ENCODE data around the gene MYO9B. TPM values are rescaled to one million over a fixed set of nuclear protein-coding genes. Genes with fewer than 3 reads are reported as not detected.

The MYO9B gene
- total RNA-seq, 3 donors from 2014 or later (not counting 1 experiment from before 2014, with no cell fraction given) = 321 to 378 (median 365) TPM

DNA sequence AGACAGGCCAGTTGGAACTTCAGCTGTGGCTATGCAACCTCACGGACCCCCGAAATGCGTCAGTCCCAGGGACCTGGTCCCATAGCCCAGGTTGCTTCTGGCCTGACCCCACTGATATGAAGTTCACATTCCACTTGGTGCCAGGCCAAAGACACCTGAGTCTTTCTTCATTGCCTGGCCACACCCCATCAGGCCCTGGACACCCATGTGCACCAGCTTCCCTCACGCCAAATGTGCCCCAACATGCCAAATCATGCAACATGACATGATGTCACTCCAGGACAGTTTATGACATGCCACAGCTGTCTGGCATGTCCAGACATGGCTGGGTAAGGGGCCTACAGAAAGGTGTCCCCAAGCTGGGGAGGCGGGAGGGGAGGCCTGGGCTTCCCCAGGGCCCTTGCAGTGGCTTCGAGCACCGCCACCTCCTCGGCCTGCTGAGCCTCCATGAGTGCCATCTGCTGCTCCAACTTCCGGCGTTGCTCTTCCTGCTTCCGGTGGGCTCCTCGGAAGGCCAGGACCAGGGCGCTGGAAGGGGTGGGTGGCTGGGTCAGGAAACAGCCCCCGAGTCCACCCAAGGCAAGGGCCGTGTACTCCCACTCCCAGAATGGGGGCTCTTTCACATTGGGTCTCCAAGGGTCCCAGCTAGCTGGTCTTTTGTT, 174.4 kb downstream of the MYO9B start:
- no peaks in the 10 kb centered on the region for H3K9me3 ChIP-seq (ENCODE audit: control insufficient read depth, insufficient read depth, low read length)
- H3K36me3 ChIP-seq (ENCODE audit: control insufficient read depth, insufficient read depth, low read length) = no peaks in the 10 kb centered on the region
- Mint-ChIP-seq H3K4me1 (peaks cover 0 to 16% of the 10 kb centered on the region in 2 donors), H3K27ac (no peak overlapping the region), H3K4me3 (no peak overlapping the region), H3K36me3 (no peaks in the 10 kb centered on the region), H3K27me3 (ENCODE audit: low read depth in 2 of 2) (no peaks in the 10 kb centered on the region), H3K9me3 (no peaks in the 10 kb centered on the region)
- no peaks in the 10 kb centered on the region for H3K27me3 ChIP-seq (ENCODE audit: control insufficient read depth, insufficient read depth, low read length)
- intact Hi-C loops (cut with micrococcal nuclease) = no loop called here
- DNase-seq (no peak), ATAC-seq (no peak)
- WGBS (ENCODE audit: insufficient coverage) = 89% methylated on average over 15 of the region's 15 CpGs
- H3K4me3 ChIP-seq (ENCODE audit: low read length) = no peak overlapping the region
- TF ChIP-seq, protein P1, sequence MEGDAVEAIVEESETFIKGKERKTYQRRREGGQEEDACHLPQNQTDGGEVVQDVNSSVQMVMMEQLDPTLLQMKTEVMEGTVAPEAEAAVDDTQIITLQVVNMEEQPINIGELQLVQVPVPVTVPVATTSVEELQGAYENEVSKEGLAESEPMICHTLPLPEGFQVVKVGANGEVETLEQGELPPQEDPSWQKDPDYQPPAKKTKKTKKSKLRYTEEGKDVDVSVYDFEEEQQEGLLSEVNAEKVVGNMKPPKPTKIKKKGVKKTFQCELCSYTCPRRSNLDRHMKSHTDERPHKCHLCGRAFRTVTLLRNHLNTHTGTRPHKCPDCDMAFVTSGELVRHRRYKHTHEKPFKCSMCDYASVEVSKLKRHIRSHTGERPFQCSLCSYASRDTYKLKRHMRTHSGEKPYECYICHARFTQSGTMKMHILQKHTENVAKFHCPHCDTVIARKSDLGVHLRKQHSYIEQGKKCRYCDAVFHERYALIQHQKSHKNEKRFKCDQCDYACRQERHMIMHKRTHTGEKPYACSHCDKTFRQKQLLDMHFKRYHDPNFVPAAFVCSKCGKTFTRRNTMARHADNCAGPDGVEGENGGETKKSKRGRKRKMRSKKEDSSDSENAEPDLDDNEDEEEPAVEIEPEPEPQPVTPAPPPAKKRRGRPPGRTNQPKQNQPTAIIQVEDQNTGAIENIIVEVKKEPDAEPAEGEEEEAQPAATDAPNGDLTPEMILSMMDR (IDR thresholded peaks at IDR 0.05) = no peak
- no peak overlapping the region for H3K27ac ChIP-seq (ENCODE audit: low read length)
- peaks cover 11% of the 10 kb centered on the region for H3K4me1 ChIP-seq (ENCODE audit: control insufficient read depth, insufficient read depth, low read length)

DNA sequence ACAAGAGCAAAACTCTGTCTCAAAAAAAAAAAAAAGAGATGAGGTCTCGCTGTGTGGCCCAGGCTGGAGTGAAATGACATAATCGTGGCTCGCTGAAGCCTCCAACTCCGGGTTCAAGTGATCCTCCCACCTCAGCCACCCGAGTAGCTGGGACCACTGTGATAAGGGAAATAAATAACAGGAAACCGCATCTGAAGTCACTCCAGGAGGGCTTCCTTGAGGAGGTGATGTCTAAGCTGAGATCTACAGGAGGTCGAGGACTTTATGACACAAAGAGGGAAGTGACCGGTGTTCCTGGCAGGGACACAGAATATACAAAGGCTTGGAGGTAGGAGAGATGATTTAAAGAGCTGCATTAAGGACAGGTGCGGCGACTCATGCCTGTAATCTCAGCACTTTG, 179.1 kb downstream of the MYO9B start:
- Mint-ChIP-seq H3K4me1 (no peaks in the 10 kb centered on the region), H3K27ac (no peak overlapping the region), H3K27me3 (ENCODE audit: low read depth in 2 of 2) (no peaks in the 10 kb centered on the region), H3K9me3 (no peaks in the 10 kb centered on the region), H3K36me3 (no peaks in the 10 kb centered on the region), H3K4me3 (no peak overlapping the region)
- H3K4me1 ChIP-seq (ENCODE audit: control insufficient read depth, insufficient read depth, low read length) = no peaks in the 10 kb centered on the region
- H3K4me3 ChIP-seq (ENCODE audit: low read length) = no peak overlapping the region
- no peaks in the 10 kb centered on the region for H3K9me3 ChIP-seq (ENCODE audit: control insufficient read depth, insufficient read depth, low read length)
- H3K27me3 ChIP-seq (ENCODE audit: control insufficient read depth, insufficient read depth, low read length) = no peaks in the 10 kb centered on the region
- WGBS (ENCODE audit: insufficient coverage) = 84% methylated on average over 10 of the region's 10 CpGs
- intact Hi-C loops (cut with micrococcal nuclease) = no loop called here
- no peak for ATAC-seq
- TF ChIP-seq, protein P1 (IDR thresholded peaks at IDR 0.05) = no peak
- no peaks in the 10 kb centered on the region for H3K36me3 ChIP-seq (ENCODE audit: control insufficient read depth, insufficient read depth, low read length)
- H3K27ac ChIP-seq (ENCODE audit: low read length) = no peak overlapping the region
- no peak for DNase-seq

DNA sequence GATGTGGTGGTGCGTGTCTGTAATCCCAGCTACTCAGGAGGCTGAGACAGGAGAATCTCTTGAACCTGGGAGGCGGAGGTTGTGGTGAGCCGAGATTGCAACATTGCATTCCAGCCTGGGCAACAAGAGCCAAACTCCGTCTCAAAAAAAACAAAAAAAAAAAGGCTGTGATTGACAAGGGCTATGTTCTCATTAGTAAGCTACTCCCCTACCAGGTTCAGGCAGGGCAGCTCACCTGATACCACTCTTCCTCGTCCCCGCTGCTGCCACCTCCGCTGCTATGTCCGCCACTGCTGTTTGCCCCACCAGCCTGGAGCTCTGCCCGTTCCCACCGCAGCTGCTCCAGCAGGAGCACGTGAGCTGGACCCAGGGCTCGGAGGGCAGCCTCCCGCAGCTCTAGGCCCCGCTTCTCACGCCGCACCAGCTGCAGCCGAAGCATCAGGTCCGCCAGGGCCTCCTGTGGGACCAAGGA, 179.6 kb downstream of the MYO9B start:
- no peaks in the 10 kb centered on the region for H3K36me3 ChIP-seq (ENCODE audit: control insufficient read depth, insufficient read depth, low read length)
- TF ChIP-seq, protein P1 (IDR thresholded peaks at IDR 0.05) = no peak
- H3K4me3 Mint-ChIP-seq = no peak overlapping the region
- H3K27me3 Mint-ChIP-seq (ENCODE audit: low read depth in 2 of 2) = no peaks in the 10 kb centered on the region
- H3K27me3 ChIP-seq (ENCODE audit: control insufficient read depth, insufficient read depth, low read length) = no peaks in the 10 kb centered on the region
- no peaks in the 10 kb centered on the region for H3K36me3 Mint-ChIP-seq
- no peak for ATAC-seq
- intact Hi-C loops (cut with micrococcal nuclease) = no loop called here
- no peak overlapping the region for H3K4me3 ChIP-seq (ENCODE audit: low read length)
- no peaks in the 10 kb centered on the region for H3K4me1 Mint-ChIP-seq
- DNase-seq = no peak
- H3K27ac Mint-ChIP-seq = no peak overlapping the region
- no peaks in the 10 kb centered on the region for H3K4me1 ChIP-seq (ENCODE audit: control insufficient read depth, insufficient read depth, low read length)
- no peaks in the 10 kb centered on the region for H3K9me3 Mint-ChIP-seq
- H3K27ac ChIP-seq (ENCODE audit: low read length) = no peak overlapping the region
- WGBS (ENCODE audit: insufficient coverage) = 91% methylated on average over 18 of the region's 18 CpGs
- no peaks in the 10 kb centered on the region for H3K9me3 ChIP-seq (ENCODE audit: control insufficient read depth, insufficient read depth, low read length)

DNA sequence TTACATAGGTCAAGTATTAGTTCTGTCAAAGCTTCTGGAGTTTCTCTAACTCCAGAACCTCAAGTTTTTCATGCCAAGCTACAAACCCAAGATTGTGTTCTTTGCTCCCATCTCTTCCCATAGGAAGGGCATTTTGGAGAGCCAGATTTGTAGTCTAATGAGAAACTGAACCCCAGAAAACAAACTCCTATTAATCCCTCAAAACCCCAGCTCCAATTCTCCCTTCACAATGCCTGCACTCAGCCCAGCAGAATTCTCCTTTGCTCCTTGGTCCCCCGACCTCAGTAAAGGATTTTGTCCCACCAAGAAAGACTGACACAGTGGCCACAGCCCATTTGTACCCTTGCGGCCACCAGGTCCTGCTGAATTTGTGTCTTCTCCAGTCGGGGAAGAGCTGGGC, 180.6 kb downstream of the MYO9B start:
- H3K4me1 Mint-ChIP-seq = peaks cover 6% of the 10 kb centered on the region in 2 donors
- no peaks in the 10 kb centered on the region for H3K9me3 ChIP-seq (ENCODE audit: control insufficient read depth, insufficient read depth, low read length)
- H3K27me3 ChIP-seq (ENCODE audit: control insufficient read depth, insufficient read depth, low read length) = no peaks in the 10 kb centered on the region
- no peak for DNase-seq
- ATAC-seq = no peak
- H3K4me3 Mint-ChIP-seq = no peak overlapping the region
- H3K4me3 ChIP-seq (ENCODE audit: low read length) = no peak overlapping the region
- no peaks in the 10 kb centered on the region for H3K36me3 ChIP-seq (ENCODE audit: control insufficient read depth, insufficient read depth, low read length)
- peaks cover 3% of the 10 kb centered on the region for H3K4me1 ChIP-seq (ENCODE audit: control insufficient read depth, insufficient read depth, low read length)
- WGBS (ENCODE audit: insufficient coverage) = 80% methylated on average over 3 of the region's 3 CpGs
- no peaks in the 10 kb centered on the region for H3K9me3 Mint-ChIP-seq
- peaks cover 0 to 3% of the 10 kb centered on the region in 2 donors for H3K27me3 Mint-ChIP-seq (ENCODE audit: low read depth in 2 of 2)
- TF ChIP-seq, protein P1 (IDR thresholded peaks at IDR 0.05) = no peak
- intact Hi-C loops (cut with micrococcal nuclease) = no loop called here
- no peak overlapping the region for H3K27ac Mint-ChIP-seq
- H3K27ac ChIP-seq (ENCODE audit: low read length) = no peak overlapping the region
- no peaks in the 10 kb centered on the region for H3K36me3 Mint-ChIP-seq
